CD8-positive, alpha-beta memory T cell (primary cell): ENCODE measurements around the gene MCF2L2. TPM values are rescaled to one million over a fixed set of nuclear protein-coding genes. Genes with fewer than 3 reads are reported as not detected.

Source experiments
- CTCF ChIA-PET: fragments of 350-600 bp; sonication (Branson Sonifier 250); formaldehyde crosslinking; loops from one replicate; lab custom pipeline; 2021; ENCODE audit warnings: antibody characterized with exemption; lab: Charles Lee
- POLR2A ChIA-PET: fragments of 350-600 bp; sonication (Branson Sonifier 250); formaldehyde crosslinking; loops from one replicate; lab custom pipeline; 2021; ENCODE audit warnings: antibody characterized with exemption; lab: Charles Lee
- DNase-seq, 5 donors: peaks; one replicate each; pipeline versions ENCODE4 v3.0.0 to v3.0.0-alpha.2; 2020 to 2022; ENCODE audit warnings: mixed read lengths in 1 of 5
- H3K27ac ChIP-seq: one replicate; pipeline ENCODE4 v1.7.0; 2013; ENCODE audit warnings: low read depth, mild to moderate bottlenecking, low read length, moderate library complexity
- H3K27me3 ChIP-seq: 2 replicates; pipeline ENCODE4 v1.7.0; 2013; ENCODE audit warnings: low read length, mild to moderate bottlenecking; ENCODE audit not compliant: insufficient read depth, poor library complexity, severe bottlenecking
- H3K36me3 ChIP-seq: 2 replicates; pipeline ENCODE4 v1.7.0; 2013; ENCODE audit warnings: mild to moderate bottlenecking, low read length, moderate library complexity; ENCODE audit not compliant: insufficient read depth
- H3K4me1 ChIP-seq: 2 replicates; pipeline ENCODE4 v1.7.0; 2013; ENCODE audit warnings: mild to moderate bottlenecking, low read length, moderate library complexity; ENCODE audit not compliant: insufficient read depth
- H3K4me3 ChIP-seq: 2 replicates; pipeline ENCODE4 v1.7.0; 2013; ENCODE audit warnings: mild to moderate bottlenecking, low read length
- H3K9me3 ChIP-seq: 2 replicates; pipeline ENCODE4 v1.7.0; 2013; ENCODE audit warnings: mild to moderate bottlenecking, low read length
- H3K27ac Mint-ChIP-seq, 8 donors: one replicate each; pipeline ENCODE4 v1.8.0; 2020 to 2021; ENCODE audit warnings: mixed read lengths in 8 of 8, mild to moderate bottlenecking in 6 of 8, inconsistent platforms in 3 of 8, moderate library complexity in 3 of 8
- H3K27me3 Mint-ChIP-seq, 2 donors: one replicate each; pipeline ENCODE4 v1.8.0; 2020 to 2021; ENCODE audit warnings: mixed read lengths in 2 of 2, mild to moderate bottlenecking in 1 of 2, moderate library complexity in 1 of 2
- H3K36me3 Mint-ChIP-seq, 3 donors: one replicate each; pipeline ENCODE4 v1.8.0; 2020 to 2021; ENCODE audit warnings: mixed read lengths in 3 of 3, inconsistent platforms in 1 of 3, mild to moderate bottlenecking in 1 of 3
- H3K4me1 Mint-ChIP-seq, 3 donors: one replicate each; pipeline ENCODE4 v1.8.0; 2020 to 2021; ENCODE audit warnings: mixed read lengths in 3 of 3, inconsistent platforms in 1 of 3, mild to moderate bottlenecking in 1 of 3
- H3K4me3 Mint-ChIP-seq, 7 donors: one replicate each; pipeline ENCODE4 v1.8.0; 2020 to 2021; ENCODE audit warnings: mixed read lengths in 7 of 7, mild to moderate bottlenecking in 6 of 7, moderate library complexity in 4 of 7, inconsistent platforms in 2 of 7
- H3K9me3 Mint-ChIP-seq, 5 donors: one replicate each; pipeline ENCODE4 v1.8.0; 2020 to 2022; ENCODE audit warnings: mixed read lengths in 5 of 5, mild to moderate bottlenecking in 3 of 5, moderate library complexity in 2 of 5, inconsistent platforms in 1 of 5
- polyA plus RNA-seq: library from polyadenylated mRNA; unstranded; fragments of 300-500 nt; fragmentation: Illumina TruSeq; gene quantifications from one replicate; pipeline ENCODE4 v1.2.3, GENCODE V29; 2021
- total RNA-seq, 2 experiments: library from RNA; stranded (reverse); gene quantifications; one replicate each; pipeline ENCODE4 v1.2.3, GENCODE V29; 2021

The MCF2L2 gene
- total and polyA plus RNA-seq, 3 experiments from 2014 or later = 0.78 to 3.5 (median 2.8) TPM

- H3K9me3 Mint-ChIP-seq = no peaks in the 10 kb centered on the region
- H3K27me3 ChIP-seq = no peaks in the 10 kb centered on the region
- no peaks in the 10 kb centered on the region for H3K4me1 ChIP-seq
- POLR2A ChIA-PET = no interaction called here
- DNase-seq = no peak
- no peaks in the 10 kb centered on the region for H3K4me1 Mint-ChIP-seq
- no peak overlapping the region for H3K4me3 Mint-ChIP-seq
- CTCF ChIA-PET = no interaction called here
- no peaks in the 10 kb centered on the region for H3K9me3 ChIP-seq
- H3K36me3 ChIP-seq = no peaks in the 10 kb centered on the region
- peaks cover 0 to 4% (median 2%) of the 10 kb centered on the region in 3 donors for H3K36me3 Mint-ChIP-seq
- no peak overlapping the region for H3K4me3 ChIP-seq
- H3K27ac Mint-ChIP-seq = no peak overlapping the region
- no peak overlapping the region for H3K27ac ChIP-seq
- peaks cover 0 to 1% of the 10 kb centered on the region in 2 donors for H3K27me3 Mint-ChIP-seq
Measured at GRCh38 chr3:183265157-183265642, 163.2 kb downstream of the MCF2L2 start.

DNA sequence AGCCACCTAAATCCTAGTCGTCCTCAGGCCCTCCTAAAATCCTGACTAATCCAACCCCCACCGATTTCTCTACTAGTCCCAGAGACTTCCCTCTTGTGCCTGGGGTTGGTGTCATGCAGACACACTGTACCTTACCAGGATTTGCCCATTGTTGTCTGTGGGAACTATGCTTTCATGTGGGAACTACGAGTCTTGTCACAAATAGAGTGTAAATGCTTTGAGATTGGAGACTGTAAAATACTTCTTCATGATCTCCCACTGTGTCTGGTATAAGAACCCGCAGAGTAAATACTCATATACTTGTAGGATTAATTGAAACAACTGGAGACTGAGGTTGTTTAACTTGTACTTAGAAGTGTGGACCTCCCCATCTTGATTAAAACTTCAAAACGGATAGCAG is 164.2 kb downstream of the MCF2L2 start:
- Mint-ChIP-seq H3K9me3 (no peaks in the 10 kb centered on the region), H3K27ac (no peak overlapping the region), H3K27me3 (peaks cover 3% of the 10 kb centered on the region in 2 donors), H3K4me1 (no peaks in the 10 kb centered on the region), H3K4me3 (no peak overlapping the region), H3K36me3 (peaks cover 0 to 4% (median 2%) of the 10 kb centered on the region in 3 donors)
- H3K36me3 ChIP-seq = no peaks in the 10 kb centered on the region
- H3K4me1 ChIP-seq = no peaks in the 10 kb centered on the region
- POLR2A ChIA-PET = no interaction called here
- no peaks in the 10 kb centered on the region for H3K27me3 ChIP-seq
- no peak overlapping the region for H3K4me3 ChIP-seq
- H3K9me3 ChIP-seq = no peaks in the 10 kb centered on the region
- CTCF ChIA-PET = no interaction called here
- no peak overlapping the region for H3K27ac ChIP-seq
- DNase-seq = no peak

- no peak overlapping the region for H3K4me3 Mint-ChIP-seq
- no peak for DNase-seq
- H3K36me3 ChIP-seq = no peaks in the 10 kb centered on the region
- ChIA-PET POLR2A (no interaction called here), CTCF (interaction anchor here (1.1 kb wide), 1 partner anchor 11 kb away, joined by 3 read pairs; no protein-coding TSS in a partner anchor)
- H3K36me3 Mint-ChIP-seq = peaks cover 0 to 2% (median 0%) of the 10 kb centered on the region in 3 donors
- no peaks in the 10 kb centered on the region for H3K9me3 ChIP-seq
- H3K4me1 Mint-ChIP-seq = no peaks in the 10 kb centered on the region
- no peaks in the 10 kb centered on the region for H3K27me3 ChIP-seq
- no peaks in the 10 kb centered on the region for H3K4me1 ChIP-seq
- H3K27ac Mint-ChIP-seq = no peak overlapping the region
- no peak overlapping the region for H3K4me3 ChIP-seq
- peaks cover 6 to 12% of the 10 kb centered on the region in 2 donors for H3K27me3 Mint-ChIP-seq
- H3K27ac ChIP-seq = no peak overlapping the region
- no peaks in the 10 kb centered on the region for H3K9me3 Mint-ChIP-seq
Measured at GRCh38 chr3:183262875-183263378, 165.5 kb downstream of the MCF2L2 start.

DNA sequence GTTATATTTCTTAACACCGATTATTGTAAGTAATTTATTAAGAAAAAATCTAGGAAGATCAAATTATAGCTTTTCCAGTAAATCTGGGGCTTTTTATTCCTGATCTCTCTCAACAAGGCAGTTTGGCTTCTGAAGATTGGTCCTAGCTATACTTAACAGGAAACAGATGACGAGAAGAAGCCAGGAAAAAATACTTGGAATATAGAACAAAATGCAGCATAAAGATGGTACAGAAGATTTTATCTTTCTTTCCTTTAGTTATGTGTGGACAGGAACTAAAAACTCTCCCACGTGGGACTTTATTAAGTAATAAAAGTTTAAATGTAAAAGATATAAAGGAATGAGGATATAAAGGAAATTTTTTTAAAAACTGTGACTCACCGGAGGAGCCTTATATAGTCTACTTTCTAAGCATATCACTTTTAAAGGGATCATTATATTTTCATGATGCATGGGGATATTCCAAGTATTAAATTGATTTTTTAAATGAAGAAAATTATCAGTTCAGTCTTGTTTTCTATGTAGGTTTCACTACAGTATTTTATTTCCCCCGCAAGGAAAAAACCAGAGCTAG is 167.2 kb downstream of the MCF2L2 start:
- POLR2A ChIA-PET = no interaction called here
- no peaks in the 10 kb centered on the region for H3K4me1 Mint-ChIP-seq
- no peak for DNase-seq
- H3K27me3 Mint-ChIP-seq = peaks cover 11 to 28% of the 10 kb centered on the region in 2 donors
- CTCF ChIA-PET = no interaction called here
- no peaks in the 10 kb centered on the region for H3K4me1 ChIP-seq
- no peaks in the 10 kb centered on the region for H3K27me3 ChIP-seq
- no peak overlapping the region for H3K27ac ChIP-seq
- H3K9me3 Mint-ChIP-seq = no peaks in the 10 kb centered on the region
- H3K36me3 Mint-ChIP-seq = no peaks in the 10 kb centered on the region
- no peaks in the 10 kb centered on the region for H3K36me3 ChIP-seq
- H3K9me3 ChIP-seq = no peaks in the 10 kb centered on the region
- H3K4me3 Mint-ChIP-seq = no peak overlapping the region
- no peak overlapping the region for H3K27ac Mint-ChIP-seq
- no peak overlapping the region for H3K4me3 ChIP-seq

- H3K27ac Mint-ChIP-seq = peak overlapping the region in 1 of 8 donors; percentile 19
- ChIA-PET POLR2A (no interaction called here), CTCF (no interaction called here)
- Histone ChIP-seq H3K27me3 (peaks cover 2% of the 10 kb centered on the region), H3K4me1 (no peaks in the 10 kb centered on the region), H3K27ac (no peak overlapping the region), H3K36me3 (no peaks in the 10 kb centered on the region), H3K4me3 (no peak overlapping the region), H3K9me3 (no peaks in the 10 kb centered on the region)
- DNase-seq = no peak
- H3K27me3 Mint-ChIP-seq = peaks cover 11 to 37% of the 10 kb centered on the region in 2 donors
- no peaks in the 10 kb centered on the region for H3K4me1 Mint-ChIP-seq
- no peaks in the 10 kb centered on the region for H3K9me3 Mint-ChIP-seq
- H3K36me3 Mint-ChIP-seq = peaks cover 0 to under 1% (median 0%) of the 10 kb centered on the region in 3 donors
- no peak overlapping the region for H3K4me3 Mint-ChIP-seq
Measured at GRCh38 chr3:183260167-183260904, 168.1 kb downstream of the MCF2L2 start.

DNA sequence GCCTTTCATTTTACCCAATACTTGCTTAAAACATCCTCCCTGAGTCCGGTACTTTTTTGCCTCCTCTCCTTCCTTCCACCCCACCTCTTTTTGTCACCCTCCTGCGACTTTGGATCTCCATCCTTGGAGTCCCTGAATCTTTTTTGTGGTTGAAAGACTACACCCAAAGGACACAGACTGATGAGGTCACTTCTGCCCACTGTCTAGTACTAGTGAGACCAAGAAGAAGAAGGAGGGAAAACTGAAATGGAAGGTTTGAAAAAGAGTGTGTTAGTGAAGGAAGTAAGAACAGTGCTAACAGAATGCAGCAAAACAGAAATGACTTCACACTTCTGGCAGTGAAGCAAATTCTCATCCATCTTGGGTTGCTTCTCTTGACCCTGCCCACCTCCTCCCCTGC is 168.8 kb downstream of the MCF2L2 start:
- Histone ChIP-seq H3K36me3 (no peaks in the 10 kb centered on the region), H3K27me3 (peaks cover 8% of the 10 kb centered on the region), H3K4me3 (no peak overlapping the region), H3K4me1 (no peaks in the 10 kb centered on the region), H3K9me3 (no peaks in the 10 kb centered on the region), H3K27ac (no peak overlapping the region)
- H3K36me3 Mint-ChIP-seq = peaks cover 0 to 8% (median 0%) of the 10 kb centered on the region in 3 donors
- no peak for DNase-seq
- ChIA-PET CTCF (no interaction called here), POLR2A (no interaction called here)
- H3K27me3 Mint-ChIP-seq = peaks cover 17 to 44% of the 10 kb centered on the region in 2 donors
- H3K4me3 Mint-ChIP-seq = no peak overlapping the region
- no peaks in the 10 kb centered on the region for H3K9me3 Mint-ChIP-seq
- H3K27ac Mint-ChIP-seq = no peak overlapping the region
- H3K4me1 Mint-ChIP-seq = peaks cover 3 to 6% (median 4%) of the 10 kb centered on the region in 3 donors

DNA sequence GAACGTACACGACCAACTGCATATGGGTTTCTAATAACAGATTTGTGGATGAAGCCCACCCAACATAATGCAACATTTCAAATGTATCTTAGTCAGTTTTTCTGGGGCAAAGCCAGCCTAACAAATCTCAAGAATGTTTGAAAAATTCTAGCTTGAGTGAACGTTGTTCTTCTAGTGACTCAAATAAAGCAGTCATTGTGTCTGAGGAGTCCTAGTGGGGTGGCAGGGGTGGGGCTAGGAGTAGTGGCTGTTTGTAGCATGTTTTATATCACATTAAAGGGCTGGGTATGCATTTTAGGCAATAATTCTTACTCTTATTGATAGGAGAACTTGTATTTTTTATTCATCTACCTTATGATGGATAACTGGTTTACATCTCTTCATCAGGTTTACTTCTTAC is 169.3 kb downstream of the MCF2L2 start:
- Mint-ChIP-seq H3K36me3 (peaks cover 0 to 8% (median 0%) of the 10 kb centered on the region in 3 donors), H3K4me3 (no peak overlapping the region), H3K9me3 (no peaks in the 10 kb centered on the region), H3K27me3 (peaks cover 18 to 45% of the 10 kb centered on the region in 2 donors), H3K27ac (no peak overlapping the region), H3K4me1 (peaks cover 4 to 7% (median 5%) of the 10 kb centered on the region in 3 donors)
- H3K4me1 ChIP-seq = no peaks in the 10 kb centered on the region
- no peak for DNase-seq
- no peaks in the 10 kb centered on the region for H3K9me3 ChIP-seq
- ChIA-PET POLR2A (no interaction called here), CTCF (no interaction called here)
- H3K4me3 ChIP-seq = no peak overlapping the region
- H3K27me3 ChIP-seq = peaks cover 8% of the 10 kb centered on the region
- H3K27ac ChIP-seq = no peak overlapping the region
- H3K36me3 ChIP-seq = no peaks in the 10 kb centered on the region

- Histone ChIP-seq H3K27ac (peak overlapping the region; percentile 55), H3K4me3 (no peak overlapping the region), H3K27me3 (peaks cover 21% of the 10 kb centered on the region), H3K9me3 (no peaks in the 10 kb centered on the region), H3K4me1 (no peaks in the 10 kb centered on the region), H3K36me3 (no peaks in the 10 kb centered on the region)
- CTCF ChIA-PET = no interaction called here
- POLR2A ChIA-PET = no interaction called here
- Mint-ChIP-seq H3K4me3 (peak overlapping the region; percentile 70 to 81 (median 73)), H3K9me3 (no peaks in the 10 kb centered on the region), H3K4me1 (peaks cover 8 to 16% (median 11%) of the 10 kb centered on the region in 3 donors), H3K27me3 (peaks cover 26 to 57% of the 10 kb centered on the region in 2 donors), H3K36me3 (peaks cover 0 to 8% (median 2%) of the 10 kb centered on the region in 3 donors), H3K27ac (no peak overlapping the region)
- DNase-seq = no peak
Measured at GRCh38 chr3:183255348-183255730, 173.1 kb downstream of the MCF2L2 start.
